IPS-18c (cell line): ENCODE data around the gene BGN.

ENCODE experiments used
- H3K4me3 ChIP-seq: 2 replicates; pipeline ENCODE4 v1.7.0; 2013; ENCODE audit warnings: low read depth, mild to moderate bottlenecking, low read length, moderate library complexity; ENCODE audit not compliant: insufficient read depth
- H3K9me3 ChIP-seq: one replicate; pipeline ENCODE4 v1.6.1; 2013; ENCODE audit warnings: mild to moderate bottlenecking, low read length, moderate library complexity; ENCODE audit not compliant: control insufficient read depth, insufficient read depth

The BGN gene

GRCh38 chrX:153527208-153527607 lies 32.4 kb downstream of the BGN start:
- Histone ChIP-seq H3K9me3 (peaks cover 15% of the 10 kb centered on the region), H3K4me3 (no peak overlapping the region; the same call in 1 of the 2 replicates)

GRCh38 chrX:153530411-153531129 lies 35.8 kb downstream of the BGN start:
- no peak overlapping the region for H3K4me3 ChIP-seq
- peaks cover 23% of the 10 kb centered on the region for H3K9me3 ChIP-seq

- Histone ChIP-seq H3K4me3 (no peak overlapping the region), H3K9me3 (peaks cover 24% of the 10 kb centered on the region)
Observed at GRCh38 chrX:153533091-153533490, 38.3 kb downstream of the BGN start.

DNA sequence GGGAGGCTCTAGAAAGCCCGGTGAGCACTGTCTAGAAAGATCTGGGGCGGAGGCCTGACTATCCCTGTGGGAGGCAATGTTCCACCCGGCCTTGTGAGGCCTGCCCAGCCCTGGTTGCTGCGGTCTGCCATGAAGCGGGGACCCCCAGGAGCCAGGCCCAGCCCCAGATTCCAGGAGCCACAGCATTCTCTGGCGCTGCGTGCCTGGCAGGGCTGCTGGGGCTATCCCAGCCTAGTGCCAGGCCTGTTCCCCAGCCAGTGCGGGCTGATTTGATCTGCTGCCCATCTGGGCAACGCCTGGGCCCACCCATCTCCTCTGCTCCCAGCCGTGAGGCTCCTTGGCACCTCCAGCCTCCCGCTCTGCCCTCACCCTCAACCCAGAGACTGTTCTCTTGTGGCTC lies 42.3 kb downstream of the BGN start:
- H3K4me3 ChIP-seq, result no peak overlapping the region
- H3K9me3 ChIP-seq, result peaks cover 25% of the 10 kb centered on the region

GRCh38 chrX:153537526-153538295 lies 42.9 kb downstream of the BGN start:
- peaks cover 25% of the 10 kb centered on the region for H3K9me3 ChIP-seq
- H3K4me3 ChIP-seq, result no peak overlapping the region

DNA sequence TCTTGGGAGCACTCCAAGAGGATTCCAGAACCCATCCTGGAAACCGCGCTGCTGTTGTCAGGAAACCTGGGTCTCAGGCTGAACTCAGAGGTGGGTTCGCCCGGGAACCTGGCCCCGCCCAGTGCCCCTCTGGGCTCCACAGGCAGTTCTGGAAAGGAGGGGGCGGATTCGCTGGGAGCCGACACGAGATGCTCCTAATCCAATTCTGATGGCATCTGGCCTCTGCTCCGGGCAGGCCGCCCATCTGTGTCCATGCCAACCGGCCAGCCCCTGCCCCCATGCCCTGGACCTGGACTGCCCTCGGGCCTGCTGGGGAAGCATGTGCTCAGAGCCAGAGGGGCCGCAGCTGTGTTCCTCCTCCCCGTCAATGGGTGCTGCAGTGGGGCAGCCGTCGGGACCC lies 43.6 kb downstream of the BGN start:
- H3K9me3 ChIP-seq, result peaks cover 25% of the 10 kb centered on the region
- no peak overlapping the region for H3K4me3 ChIP-seq

DNA sequence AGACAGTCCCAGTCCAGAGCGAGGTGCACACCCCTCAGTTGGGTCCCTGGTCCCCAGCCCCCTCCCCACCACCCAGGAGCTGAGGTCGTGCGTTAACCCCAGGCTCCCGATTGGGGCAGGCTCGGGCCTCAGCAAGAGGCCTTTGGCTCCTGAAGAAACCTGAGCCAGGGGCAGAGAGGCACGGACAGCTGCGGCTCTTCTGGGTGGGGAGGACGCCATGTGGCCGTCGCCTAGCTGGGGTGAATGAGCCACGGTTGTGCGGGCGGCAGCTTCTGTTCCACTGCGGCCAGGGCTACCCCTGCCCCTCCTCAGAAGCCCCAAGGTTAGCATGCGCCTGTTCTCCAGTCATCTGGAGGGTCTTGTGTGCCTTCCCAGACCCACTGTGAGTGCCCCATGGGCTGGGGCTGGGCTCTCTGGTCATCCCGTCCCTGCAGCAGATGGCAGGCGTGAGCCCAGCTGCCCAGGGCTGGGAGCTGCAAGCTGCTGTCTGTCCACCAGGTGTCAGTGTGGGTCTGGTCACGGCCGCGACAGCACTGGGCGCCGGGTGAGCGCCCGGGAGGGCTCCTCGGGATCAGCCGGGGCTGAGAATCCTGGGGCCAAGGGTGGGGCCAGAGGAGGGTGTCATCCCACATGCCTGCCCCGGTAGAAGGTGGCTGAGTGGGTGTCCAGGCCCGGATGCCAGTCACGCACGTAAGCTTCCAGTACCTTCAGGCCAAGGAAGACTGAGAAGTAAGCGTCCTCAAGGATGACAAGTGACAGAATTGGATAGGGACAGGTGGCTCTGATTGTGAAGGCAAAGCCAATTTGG lies 44.6 kb downstream of the BGN start:
- H3K9me3 ChIP-seq, result peaks cover 20% of the 10 kb centered on the region

GRCh38 chrX:153539979-153540358 lies 45.2 kb downstream of the BGN start:
- H3K4me3 ChIP-seq, result no peak overlapping the region
- peaks cover 20% of the 10 kb centered on the region for H3K9me3 ChIP-seq

More for the DNA sequence above, 44.6 kb downstream of the BGN start:
- H3K4me3 ChIP-seq, result no peak overlapping the region

DNA sequence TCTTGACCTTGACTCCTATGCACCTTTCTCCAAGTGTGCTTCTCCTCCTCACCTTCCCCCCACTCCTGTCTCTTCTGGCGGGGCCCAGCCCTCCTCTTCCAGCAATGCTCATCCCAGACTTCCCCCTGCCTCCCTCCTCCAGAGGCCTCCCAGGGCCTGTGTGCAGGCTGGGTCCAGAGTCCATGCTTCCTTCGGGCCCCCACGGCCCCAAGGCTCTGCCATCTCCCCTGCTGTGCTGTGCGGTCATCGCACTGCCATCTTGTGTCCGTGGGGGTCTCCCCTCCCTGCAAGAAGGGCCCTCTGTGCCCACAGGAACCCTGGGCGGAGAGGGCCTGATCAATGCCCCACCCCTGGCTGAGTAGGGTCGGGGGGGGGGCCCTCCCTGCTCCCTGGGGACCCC lies 49.9 kb downstream of the BGN start:
- no peak overlapping the region for H3K4me3 ChIP-seq
- H3K9me3 ChIP-seq, result peaks cover 4% of the 10 kb centered on the region

- Histone ChIP-seq H3K9me3 (peaks cover 3% of the 10 kb centered on the region), H3K4me3 (no peak overlapping the region)
Observed at GRCh38 chrX:153546386-153546785, 51.6 kb downstream of the BGN start.

DNA sequence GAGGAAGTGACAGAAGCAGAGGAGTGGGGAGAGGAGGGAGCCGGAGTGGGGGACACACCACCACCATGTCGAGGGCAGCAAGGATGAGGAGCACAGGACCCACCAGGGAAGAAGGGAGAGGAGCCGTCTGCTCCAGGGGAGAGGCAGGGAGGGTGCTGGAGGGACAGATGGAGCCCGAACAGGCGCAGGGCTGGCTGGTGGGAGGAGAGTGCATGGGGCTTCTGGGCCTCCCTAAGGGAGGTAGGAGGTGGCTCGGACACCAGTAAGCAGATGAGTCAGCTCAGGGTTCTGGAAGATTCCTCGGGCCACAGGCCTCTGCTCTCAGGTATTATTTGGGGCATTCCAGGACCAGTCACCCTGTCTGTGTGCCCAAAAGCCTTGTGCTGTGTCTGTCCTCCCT lies 52.4 kb downstream of the BGN start:
- H3K4me3 ChIP-seq, result no peak overlapping the region
- peaks cover 3% of the 10 kb centered on the region for H3K9me3 ChIP-seq

DNA sequence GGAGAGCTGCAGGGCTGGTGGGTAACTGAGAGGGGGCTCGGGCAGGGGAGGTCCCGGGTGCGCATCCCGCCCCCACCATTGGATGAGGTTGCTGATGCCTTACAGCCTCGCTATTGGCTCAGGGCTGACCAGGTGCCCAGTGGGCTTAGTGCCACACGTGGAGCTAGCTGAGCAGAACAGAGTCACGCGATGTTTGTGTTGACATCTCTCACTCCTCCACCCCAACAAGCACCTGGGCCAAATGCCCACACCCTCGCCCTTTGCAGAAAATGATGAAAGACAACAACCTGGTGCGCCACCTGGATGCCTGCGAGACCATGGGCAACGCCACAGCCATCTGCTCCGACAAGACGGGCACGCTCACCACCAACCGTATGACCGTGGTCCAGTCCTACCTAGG lies 54.5 kb downstream of the BGN start:
- Histone ChIP-seq H3K4me3 (no peak overlapping the region), H3K9me3 (peaks cover 5% of the 10 kb centered on the region)

DNA sequence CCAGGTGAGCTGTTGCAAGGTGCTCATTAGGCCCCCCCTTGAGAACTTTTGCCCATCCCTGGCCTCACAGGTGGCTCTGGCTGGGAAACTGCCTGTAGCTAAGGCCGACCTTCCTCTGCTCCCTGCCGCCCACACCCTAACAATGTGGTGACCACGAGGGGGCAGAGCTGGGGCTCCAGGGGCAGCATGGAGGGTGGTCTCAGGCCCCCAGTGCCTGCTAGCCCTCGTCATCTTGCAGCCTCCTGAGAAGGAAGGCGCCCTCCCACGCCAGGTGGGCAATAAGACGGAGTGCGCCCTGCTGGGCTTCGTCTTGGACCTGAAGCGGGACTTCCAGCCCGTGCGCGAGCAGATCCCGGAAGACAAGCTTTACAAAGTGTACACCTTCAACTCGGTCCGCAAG lies 55.0 kb downstream of the BGN start:
- H3K9me3 ChIP-seq, result peaks cover 8% of the 10 kb centered on the region
- no peak overlapping the region for H3K4me3 ChIP-seq

- H3K4me3 ChIP-seq, result no peak overlapping the region
- H3K9me3 ChIP-seq, result peaks cover 11% of the 10 kb centered on the region
Observed at GRCh38 chrX:153551135-153551534, 56.4 kb downstream of the BGN start.

- Histone ChIP-seq H3K9me3 (peaks cover 21% of the 10 kb centered on the region), H3K4me3 (no peak overlapping the region)
Observed at GRCh38 chrX:153554519-153555167, 59.9 kb downstream of the BGN start.

DNA sequence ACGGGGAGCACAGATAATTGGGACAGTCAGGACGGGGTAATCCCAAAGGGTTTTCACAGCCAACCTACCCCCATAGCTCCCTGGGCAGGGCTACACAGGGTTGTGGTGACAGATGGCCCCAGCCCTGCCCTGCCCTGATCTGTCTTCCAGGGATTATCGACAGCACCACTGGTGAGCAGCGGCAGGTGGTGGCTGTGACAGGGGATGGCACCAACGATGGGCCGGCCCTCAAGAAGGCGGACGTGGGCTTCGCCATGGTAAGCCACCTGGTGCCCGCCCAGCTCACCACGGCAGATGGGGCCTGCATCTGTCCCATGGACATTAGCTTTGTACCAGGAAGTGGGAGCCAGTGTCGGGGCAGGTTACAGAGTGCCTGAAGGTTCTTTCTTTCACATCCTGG lies 62.0 kb downstream of the BGN start:
- H3K9me3 ChIP-seq, result peaks cover 30% of the 10 kb centered on the region
- no peak overlapping the region for H3K4me3 ChIP-seq

DNA sequence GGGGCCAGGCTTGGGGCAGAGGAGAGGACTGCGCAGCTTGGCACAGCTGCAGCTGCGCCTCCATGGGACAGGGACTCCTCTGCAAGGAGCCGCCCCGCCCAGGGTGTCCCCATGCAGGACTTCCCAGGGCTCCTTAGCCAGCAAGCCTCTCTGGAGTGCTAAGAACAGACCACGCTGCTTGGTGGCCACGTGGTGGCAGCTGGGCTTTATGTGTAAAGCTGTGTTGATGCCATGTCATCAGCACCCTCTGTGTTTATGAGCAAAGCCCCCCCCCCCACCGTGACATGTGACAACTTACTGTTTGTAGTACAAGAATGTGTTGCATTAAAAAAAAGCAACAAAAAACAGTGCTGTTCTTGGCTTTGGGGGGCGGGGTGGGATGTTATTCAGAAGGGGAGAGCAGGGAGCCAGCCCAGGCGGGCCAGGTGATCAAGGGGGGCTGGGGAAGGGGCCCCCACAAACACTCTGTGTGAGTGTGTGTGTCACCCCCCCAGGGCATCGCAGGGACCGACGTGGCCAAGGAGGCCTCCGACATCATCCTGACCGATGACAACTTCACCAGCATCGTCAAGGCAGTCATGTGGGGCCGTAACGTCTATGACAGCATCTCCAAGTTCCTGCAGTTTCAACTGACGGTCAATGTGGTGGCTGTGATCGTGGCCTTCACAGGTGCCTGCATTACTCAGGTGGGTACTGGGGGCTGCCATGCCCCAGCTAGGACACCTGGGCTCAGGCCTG lies 63.0 kb downstream of the BGN start:
- H3K9me3 ChIP-seq, result peaks cover 34% of the 10 kb centered on the region

More for the DNA sequence above, 63.0 kb downstream of the BGN start:
- no peak overlapping the region for H3K4me3 ChIP-seq
